COLO668 (cell line): ENCODE data around the gene ABCC3.

Experiments used
- DNase-seq: peaks from one replicate; lab custom pipeline; 2025; ENCODE audit not compliant: unreplicated experiment; lab: John Stamatoyannopoulos, UW

Gene ABCC3, protein sequence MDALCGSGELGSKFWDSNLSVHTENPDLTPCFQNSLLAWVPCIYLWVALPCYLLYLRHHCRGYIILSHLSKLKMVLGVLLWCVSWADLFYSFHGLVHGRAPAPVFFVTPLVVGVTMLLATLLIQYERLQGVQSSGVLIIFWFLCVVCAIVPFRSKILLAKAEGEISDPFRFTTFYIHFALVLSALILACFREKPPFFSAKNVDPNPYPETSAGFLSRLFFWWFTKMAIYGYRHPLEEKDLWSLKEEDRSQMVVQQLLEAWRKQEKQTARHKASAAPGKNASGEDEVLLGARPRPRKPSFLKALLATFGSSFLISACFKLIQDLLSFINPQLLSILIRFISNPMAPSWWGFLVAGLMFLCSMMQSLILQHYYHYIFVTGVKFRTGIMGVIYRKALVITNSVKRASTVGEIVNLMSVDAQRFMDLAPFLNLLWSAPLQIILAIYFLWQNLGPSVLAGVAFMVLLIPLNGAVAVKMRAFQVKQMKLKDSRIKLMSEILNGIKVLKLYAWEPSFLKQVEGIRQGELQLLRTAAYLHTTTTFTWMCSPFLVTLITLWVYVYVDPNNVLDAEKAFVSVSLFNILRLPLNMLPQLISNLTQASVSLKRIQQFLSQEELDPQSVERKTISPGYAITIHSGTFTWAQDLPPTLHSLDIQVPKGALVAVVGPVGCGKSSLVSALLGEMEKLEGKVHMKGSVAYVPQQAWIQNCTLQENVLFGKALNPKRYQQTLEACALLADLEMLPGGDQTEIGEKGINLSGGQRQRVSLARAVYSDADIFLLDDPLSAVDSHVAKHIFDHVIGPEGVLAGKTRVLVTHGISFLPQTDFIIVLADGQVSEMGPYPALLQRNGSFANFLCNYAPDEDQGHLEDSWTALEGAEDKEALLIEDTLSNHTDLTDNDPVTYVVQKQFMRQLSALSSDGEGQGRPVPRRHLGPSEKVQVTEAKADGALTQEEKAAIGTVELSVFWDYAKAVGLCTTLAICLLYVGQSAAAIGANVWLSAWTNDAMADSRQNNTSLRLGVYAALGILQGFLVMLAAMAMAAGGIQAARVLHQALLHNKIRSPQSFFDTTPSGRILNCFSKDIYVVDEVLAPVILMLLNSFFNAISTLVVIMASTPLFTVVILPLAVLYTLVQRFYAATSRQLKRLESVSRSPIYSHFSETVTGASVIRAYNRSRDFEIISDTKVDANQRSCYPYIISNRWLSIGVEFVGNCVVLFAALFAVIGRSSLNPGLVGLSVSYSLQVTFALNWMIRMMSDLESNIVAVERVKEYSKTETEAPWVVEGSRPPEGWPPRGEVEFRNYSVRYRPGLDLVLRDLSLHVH (N-terminal part only)

DNA sequence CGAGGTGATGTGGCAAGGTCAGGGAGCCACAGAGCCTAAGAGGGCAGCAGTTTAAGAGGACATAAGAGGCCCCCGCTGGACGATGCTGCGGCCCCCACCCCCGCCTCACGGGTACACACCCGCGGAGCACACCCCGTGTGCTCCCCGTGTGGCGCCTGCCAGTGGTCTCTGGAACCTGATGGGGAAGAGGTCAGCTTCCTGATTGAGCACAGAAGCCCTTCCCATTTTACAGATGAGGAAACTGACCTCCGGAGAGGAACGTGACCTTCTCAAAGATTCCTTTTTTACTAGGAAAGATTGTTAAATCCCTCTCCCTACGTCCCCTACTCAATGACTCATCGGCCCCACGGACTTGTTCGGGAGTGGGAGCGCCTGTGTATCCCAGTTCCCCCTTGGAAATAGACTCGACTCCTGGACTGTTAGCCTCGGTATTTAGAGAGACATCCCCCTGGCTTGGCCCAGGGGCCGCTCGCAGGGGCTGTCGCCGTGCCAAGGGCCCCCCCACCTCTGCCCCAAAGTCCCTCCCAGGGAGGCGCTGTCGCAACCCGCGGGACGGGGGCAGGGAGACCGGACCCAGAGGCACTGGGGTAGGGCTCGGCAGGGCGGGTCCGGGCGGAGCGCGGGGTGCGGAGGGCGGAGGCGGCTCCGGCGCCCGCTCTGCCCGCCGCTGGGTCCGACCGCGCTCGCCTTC is at the start of gene ABCC3:
Gene ABCC3 (plus strand): TSS at position 658 of the 691 bp plus-strand sequence. CDS start 56 bp downstream, outside the sequence.
- peak; percentile 50 for DNase-seq

DNA sequence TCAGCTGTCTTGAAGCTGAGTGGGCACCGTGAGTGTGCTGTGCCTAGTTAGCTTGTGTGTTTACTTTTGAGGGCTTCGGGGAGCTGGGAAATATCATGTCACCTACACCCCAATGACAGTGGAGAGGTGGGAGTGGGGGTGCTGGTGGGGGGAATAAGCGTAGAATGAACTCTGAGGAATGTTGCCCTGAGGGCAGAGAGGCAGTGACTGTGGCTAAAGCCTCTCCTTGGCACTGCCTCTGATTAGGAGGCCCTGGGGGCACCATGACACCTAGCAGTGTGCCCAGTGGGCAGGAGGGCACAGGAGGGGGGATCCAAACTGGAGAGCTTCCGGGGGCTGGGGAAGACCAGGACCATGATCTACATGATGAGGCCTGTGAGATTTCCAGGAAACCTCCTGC is 49.3 kb upstream of the ABCC3 start:
- no peak for DNase-seq

DNA sequence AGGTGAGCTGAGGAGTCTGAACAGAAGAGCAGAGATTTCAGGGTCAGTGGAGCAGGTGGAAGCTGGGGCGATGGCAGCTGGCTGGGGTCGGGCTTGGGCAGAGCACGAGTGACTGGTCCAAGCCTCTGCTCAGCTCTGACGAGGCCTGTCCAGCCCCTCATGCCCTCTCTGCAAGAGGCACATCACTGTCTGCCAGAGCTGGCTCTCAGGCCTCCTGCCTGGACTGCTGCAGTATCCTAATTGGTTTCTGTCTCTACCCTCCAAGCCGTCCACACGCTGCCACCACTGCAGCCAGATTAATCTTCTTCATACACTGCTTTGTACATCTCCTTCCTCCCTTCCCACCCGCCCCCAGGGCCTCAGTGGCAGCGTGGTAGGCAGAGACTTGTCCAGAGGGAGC is 48.8 kb upstream of the ABCC3 start:
- no peak for DNase-seq

DNA sequence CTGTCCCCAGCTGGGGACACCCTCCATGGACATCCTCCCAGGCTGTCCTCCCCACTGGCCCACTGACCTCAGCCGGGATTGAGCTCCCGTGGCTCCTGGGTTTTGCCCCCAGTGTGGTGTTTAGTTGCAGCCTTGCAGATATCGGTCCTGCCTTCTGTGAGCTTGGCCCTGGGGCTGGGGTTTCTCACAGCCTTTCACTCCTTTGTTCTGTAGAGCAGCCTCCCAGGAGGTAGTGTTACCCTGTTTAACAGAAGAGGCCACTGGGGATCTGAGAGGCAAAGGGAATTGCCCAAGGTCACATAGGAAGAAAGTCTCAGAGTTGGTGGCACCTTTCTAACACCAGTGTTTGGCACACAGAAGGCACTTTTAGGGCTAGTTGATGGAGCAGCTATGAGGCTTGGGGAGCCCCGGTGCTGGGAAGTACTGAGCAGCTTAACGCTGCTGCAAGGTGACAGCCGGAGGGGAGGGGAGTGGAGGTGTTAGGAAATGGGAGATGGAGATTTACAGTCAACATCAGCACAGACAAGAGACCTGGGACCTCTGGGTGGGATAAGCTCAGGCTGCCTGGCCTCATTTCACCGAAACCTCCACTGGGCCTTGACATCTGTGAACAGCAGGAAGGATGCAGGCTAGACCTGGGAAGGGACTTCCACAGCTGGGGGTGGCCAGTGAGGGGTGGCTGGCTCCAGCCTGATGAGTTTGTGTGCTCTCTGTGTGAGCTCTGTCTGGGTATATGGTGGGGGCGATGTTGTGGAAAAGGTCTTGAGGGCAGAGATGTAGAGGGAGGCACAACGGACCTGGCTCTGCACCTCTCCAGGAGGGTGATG is 48.0 kb upstream of the ABCC3 start:
- DNase-seq: no peak

DNA sequence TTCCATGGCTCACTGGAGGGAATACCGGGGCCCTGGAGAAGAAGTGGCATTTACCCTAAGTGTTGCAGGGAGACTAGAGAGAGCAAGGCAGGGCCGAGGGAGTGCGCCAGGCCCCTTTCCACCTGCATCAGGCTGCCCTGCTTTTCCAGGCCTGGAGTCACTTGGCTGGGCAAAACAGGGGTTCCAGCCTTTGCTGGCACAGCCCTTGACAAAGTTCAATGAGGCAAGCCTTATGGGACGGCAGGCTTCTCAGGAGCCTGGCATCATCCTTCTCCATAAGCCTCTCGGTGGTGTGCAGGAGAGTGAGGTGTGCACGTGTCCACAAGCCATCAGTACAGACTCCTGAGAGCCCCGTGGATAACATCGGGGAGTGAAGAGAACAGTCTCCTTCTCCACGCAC is 47.1 kb upstream of the ABCC3 start:
- no peak for DNase-seq

DNA sequence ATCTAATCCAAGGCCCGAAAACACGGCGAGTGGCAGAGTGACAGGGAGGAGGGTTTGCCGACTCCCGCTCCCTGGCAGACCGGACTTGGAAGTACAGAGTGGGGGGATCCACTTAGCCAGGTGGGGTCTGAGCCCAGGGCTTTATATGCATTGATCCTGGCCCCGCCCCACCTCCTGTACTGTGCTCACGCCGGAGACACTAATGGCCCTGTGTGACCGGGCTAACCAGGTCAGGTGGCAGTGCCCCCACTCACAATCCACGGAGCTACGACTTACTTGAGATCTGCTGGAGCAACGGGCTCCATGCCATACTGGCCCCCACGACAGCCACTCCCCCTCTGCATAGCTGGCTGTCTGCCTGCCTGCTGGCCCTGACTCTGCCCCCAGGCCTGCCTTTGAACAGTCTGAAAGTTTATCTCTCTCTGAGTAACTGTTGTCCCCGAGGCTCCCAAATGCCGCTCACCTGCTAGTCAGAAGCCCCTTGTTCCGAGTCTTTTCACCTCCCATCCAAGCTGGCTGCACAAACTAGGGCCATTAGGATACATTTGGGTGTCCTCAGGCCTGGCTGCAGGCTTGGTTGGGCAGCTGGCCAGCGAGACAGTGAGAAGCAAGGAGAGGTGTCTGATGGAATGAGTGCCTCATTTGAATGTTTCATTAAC is 46.2 kb upstream of the ABCC3 start:
- DNase-seq: no peak

DNA sequence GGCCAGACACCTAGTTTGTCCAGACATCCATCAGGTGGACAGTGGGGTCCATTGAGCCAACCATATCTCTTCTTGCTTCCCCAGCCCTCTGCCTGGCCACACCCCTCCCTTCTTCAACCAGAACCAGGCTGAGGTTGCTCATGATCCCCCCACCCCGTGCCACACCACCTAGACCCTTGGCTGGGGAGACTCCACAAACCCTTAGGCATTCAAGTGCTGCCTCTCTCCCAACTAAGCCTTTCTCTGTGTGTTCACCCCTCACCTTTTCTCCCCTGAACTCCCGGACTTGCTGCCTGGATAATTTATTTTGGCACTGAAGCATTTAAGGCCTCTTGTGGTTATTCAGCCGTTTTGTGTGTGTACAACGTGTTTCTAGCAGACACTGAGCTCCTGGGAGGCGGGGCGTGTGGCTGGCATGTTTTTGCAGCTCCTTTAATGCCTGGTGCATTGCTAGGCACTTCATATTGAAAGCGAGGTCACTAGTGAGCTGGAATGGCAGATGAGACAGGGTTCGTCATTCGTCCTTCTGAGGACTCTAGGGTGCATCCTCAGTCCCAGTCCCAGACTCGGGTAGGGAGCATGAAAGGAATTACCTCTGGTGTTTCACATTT is 45.5 kb upstream of the ABCC3 start:
- DNase-seq: no peak

DNA sequence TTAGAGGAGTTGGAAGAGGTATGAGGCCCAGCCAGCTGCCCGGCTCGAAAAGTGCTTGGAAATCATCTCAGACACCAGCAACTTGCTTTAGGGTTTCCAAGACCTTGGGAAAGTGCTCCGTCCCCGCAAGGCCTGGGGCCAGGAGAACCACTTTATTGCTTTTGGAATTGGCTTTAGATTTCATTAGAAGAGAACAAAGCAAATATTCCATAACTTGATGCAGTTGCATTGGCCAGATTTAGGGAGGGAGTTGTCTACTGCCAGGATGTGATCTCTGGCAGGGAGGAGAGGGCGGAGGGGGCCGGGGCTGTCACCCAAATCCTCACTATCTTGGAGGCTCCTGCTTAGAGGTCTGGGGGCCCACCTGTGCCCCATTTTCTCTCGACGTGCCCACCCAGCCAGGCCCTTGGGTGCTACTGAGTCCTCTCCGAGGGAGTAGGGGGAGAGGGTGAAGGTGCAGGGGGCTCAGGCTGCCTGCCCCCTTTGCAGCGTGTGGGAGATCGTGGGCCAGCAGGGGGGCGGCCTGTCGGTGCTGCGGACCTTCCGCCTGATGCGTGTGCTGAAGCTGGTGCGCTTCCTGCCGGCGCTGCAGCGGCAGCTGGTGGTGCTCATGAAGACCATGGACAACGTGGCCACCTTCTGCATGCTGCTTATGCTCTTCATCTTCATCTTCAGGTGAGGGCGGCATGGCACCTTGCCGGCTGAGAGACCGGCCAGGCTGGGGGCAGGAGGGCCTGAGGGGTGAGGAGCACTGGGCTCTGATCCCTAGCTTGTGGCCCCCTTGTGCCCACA is 43.5 kb upstream of the ABCC3 start:
- DNase-seq: no peak

DNA sequence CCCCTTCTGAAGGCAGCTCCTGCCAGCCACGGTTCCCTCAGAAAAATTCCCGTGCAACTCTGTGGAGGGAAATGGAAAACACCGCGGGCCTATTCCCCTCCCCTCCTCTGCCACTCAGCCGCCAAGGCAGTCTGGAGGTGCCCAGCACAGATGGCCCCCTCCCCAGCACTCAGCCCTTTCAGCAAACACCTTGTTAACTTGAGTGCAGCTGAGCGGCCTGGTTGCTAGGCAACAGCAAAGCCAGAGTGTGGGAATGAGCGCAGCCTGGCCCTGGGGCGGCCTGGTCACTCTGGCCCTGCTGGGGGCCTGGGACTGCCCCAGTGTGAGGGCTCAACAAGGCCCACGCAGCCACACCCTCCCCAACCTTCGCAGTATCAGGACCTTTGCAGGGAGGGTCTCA is 41.4 kb upstream of the ABCC3 start:
- DNase-seq: peak; percentile 76

DNA sequence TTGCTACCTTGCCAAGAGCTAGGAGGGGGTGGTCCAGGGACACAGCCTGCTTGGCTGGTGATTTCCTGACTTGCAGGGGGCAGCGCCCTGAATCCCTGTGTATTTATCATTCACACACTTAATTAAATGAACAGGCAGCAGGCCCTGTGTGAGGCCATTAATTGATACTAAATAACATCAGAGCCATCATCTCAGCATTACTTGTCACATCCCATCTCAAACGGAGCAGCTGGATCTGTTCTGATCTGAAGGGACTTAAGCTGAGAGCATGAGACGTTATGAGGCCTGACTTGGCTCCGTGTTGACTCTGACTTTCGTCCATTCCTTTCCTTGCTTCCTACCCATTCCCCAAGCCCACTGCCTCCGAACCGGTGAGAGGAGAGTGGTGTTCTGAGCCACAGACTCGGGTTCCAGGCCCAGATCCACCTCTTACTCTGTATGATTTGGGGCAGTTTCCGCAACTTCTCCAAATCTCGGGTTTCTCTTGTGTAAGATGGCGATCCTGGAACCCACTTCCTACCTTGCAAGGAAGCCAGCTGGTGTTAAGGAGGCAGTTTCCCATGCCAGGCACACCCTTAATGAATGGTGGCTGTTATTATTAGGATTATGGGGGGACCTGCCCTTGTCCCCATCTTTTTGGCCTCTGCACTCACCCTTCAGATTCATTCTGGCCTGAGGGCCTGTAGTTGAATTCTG is 40.4 kb upstream of the ABCC3 start:
- no peak for DNase-seq

DNA sequence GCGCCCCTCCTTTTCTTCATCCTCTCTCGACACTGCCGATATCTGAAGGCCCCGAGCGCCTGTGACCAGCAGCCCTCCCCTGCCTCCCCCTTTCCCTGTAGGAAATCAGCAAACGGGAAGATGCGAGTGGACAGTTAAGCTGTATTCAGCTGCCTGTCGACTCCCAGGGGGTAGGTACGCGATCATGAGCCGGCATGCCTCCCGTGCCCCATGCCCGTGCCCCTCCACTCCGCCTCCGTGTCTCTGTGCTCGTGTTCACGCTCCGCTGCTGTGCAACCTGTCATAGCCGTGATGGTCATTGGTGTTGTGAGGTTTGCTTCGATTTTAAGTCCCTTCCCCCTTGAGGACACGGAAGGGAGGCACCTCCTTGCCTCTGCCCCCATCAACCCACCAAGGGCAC is 39.8 kb upstream of the ABCC3 start:
- DNase-seq: no peak

DNA sequence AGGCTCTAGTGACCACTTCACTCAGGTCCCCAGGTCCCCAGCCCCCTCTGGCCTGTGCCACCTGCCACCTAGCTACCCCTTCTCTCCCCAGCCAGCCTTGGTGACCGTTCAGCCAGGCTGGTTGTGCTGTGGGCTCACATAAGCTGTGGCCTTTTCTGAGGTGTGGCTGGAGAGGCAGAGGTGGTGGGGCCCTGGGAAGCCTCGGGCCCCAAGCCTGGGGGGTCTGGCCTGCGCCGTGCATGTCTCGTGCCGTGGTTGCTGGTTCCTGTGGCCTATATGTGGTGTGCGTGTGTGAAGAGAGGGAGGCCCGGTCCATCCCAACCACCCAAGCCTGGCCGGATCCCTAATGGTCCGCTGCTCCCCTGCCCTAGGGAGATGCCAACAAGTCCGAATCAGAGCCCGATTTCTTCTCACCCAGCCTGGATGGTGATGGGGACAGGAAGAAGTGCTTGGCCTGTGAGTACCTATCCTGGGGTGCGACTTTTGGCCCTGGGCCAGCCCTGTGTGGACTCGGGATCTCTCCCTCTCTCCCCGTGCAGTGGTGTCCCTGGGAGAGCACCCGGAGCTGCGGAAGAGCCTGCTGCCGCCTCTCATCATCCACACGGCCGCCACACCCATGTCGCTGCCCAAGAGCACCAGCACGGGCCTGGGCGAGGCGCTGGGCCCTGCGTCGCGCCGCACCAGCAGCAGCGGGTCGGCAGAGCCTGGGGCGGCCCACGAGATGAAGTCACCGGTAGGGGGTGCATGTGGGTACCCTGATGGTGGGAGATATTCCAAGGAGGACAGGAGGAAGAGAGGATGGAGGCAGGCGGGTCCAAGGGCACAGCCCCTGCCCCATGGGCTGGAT is 38.3 kb upstream of the ABCC3 start:
- peak; percentile 55 for DNase-seq

DNA sequence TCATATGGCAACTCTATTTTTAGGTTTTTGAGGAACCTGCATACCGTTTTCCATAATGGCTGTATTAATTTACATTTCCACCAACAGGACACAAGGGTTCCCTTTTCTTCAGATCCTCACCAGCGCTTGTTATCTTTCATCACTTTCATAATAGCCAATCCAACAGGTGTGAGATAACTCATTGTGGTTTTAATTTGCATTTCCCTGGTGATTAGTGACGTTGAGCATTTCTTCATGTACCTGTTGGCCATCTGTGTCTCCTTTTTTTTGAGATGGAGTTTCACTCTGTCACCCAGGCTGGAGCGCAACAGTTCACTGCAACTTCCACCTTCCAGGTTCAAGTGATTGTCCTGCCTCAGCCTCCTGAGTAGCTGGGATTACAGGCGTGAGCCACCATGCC is 36.2 kb upstream of the ABCC3 start:
- DNase-seq: no peak

DNA sequence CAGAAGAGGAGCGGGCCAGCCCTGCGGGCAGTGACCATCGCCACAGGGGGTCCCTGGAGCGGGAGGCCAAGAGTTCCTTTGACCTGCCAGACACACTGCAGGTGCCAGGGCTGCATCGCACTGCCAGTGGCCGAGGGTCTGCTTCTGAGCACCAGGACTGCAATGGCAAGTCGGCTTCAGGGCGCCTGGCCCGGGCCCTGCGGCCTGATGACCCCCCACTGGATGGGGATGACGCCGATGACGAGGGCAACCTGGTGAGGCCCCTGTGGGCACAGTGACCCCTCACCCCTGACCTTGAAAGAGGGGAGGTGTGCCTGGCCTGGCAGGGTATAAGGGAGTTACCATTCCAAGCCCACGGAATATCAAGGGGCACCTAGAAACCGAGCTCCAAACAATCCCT is 35.1 kb upstream of the ABCC3 start:
- DNase-seq: no peak

DNA sequence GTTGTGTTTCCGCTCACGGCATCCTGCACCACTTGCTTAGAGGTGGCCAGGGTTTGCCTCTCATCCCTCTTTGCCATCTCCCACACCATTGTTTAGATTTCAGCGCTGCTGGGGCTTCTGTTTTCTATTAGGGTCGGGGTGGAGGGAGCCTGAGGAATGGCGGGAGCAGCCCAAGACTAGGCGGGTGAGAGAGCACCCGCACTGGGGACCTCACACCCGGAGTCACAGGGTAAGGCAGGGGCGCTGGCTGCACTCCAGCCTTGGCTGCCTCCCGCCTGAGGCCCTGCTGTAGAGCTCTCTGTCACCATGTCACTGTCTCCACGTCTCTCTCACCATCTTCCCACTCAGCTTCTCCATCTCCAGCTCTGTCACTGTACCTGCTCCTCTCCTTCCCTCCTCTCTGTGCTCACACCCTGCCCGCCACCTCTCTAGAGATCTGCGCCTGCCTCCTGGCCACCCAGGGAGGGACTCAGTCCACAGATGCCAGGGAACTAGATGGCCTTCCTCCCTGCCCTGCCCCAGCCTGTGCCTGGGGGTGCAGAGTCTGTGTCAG is 32.8 kb upstream of the ABCC3 start:
- no peak for DNase-seq

DNA sequence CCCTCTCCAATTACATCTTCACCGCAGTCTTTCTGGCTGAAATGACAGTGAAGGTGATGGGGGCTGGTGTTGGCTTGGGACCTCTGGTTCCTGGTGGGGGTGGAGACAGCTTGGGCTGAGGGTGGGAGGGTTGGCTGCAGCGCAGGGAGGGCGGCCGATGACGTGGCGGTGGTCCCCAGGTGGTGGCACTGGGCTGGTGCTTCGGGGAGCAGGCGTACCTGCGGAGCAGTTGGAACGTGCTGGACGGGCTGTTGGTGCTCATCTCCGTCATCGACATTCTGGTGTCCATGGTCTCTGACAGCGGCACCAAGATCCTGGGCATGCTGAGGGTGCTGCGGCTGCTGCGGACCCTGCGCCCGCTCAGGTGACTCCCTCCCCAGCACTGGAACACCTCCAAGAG is 31.8 kb upstream of the ABCC3 start:
- no peak for DNase-seq
